Endothelial cell of umbilical vein (primary cell): Measurements from ENCODE around the gene PCYOX1L. TPM values are rescaled to one million over a fixed set of nuclear protein-coding genes. Genes with fewer than 3 reads are reported as not detected.

Experiments
- BruUV-seq: library from RNA; stranded (reverse); fragments of 400-500 nt; replicated peaks from 2 replicates; lab custom pipeline; 2021; lab: Mats Ljungman, UMichigan
- CTCF ChIA-PET: fragments of 300-600, 350-600 bp; sonication (Branson Sonifier 250); formaldehyde crosslinking; loops from one replicate; lab custom pipeline; 2021; ENCODE audit warnings: antibody characterized with exemption, inconsistent platforms; lab: Charles Lee
- POLR2A ChIA-PET: fragments of 300-600, 350-600 bp; sonication (Branson Sonifier 250); formaldehyde crosslinking; loops from one replicate; lab custom pipeline; 2021; ENCODE audit warnings: antibody characterized with exemption, inconsistent platforms; lab: Charles Lee
- DNase-seq: peaks from one replicate; pipeline ENCODE4 v3.0.0-alpha.2; 2011; ENCODE audit warnings: low read depth, low spot score
- FAIRE-seq: peaks from 2 replicates; lab custom pipeline; 2011; peaks lifted over from hg19 to GRCh38; lab: Jason Lieb, UNC
- H2AFZ ChIP-seq: 2 replicates; pipeline ENCODE4 v1.6.0; 2012; ENCODE audit warnings: low read depth, low read length, control low read depth, inconsistent platforms
- H3K27ac ChIP-seq: 2 replicates; pipeline ENCODE4 v1.5.1; 2011; ENCODE audit warnings: low read depth, mild to moderate bottlenecking, control low read depth, low read length, moderate library complexity; ENCODE audit not compliant: insufficient read depth
- H3K27me3 ChIP-seq, 2 experiments: 2 replicates each; pipeline versions ENCODE4 v1.6.0 to v1.6.1; 2011; ENCODE audit warnings: low read length in 2 of 2, mixed read lengths in 1 of 2; ENCODE audit not compliant: control insufficient read depth in 2 of 2, insufficient read depth in 2 of 2
- H3K36me3 ChIP-seq, 2 experiments: 2 replicates in 1 of 2; 3 replicates in 1 of 2; pipeline ENCODE4 v1.5.1; 2011; ENCODE audit warnings: low read length in 2 of 2, mild to moderate bottlenecking in 1 of 2, moderate library complexity in 1 of 2; ENCODE audit not compliant: control insufficient read depth in 2 of 2, insufficient read depth in 2 of 2; ENCODE audit errors: extremely low read depth in 1 of 2
- H3K4me1 ChIP-seq: 3 replicates; pipeline ENCODE4 v1.5.1; 2011; ENCODE audit warnings: mild to moderate bottlenecking, low read length; ENCODE audit not compliant: control insufficient read depth, insufficient read depth; ENCODE audit errors: extremely low read depth
- H3K4me2 ChIP-seq: 2 replicates; pipeline ENCODE4 v1.6.1; 2011; ENCODE audit warnings: low read length, control low read depth, mixed read lengths; ENCODE audit not compliant: insufficient read depth
- H3K4me3 ChIP-seq, 3 experiments: fragments of 200-600 bp in 1 of 3; sonication (generic), shearing (Covaris generic) in 1 of 3; replicated peaks in 1 of 3; 2 replicates each; pipeline ENCODE4 v1.5.1; 2011 to 2016; ENCODE audit warnings: control low read depth in 3 of 3, low read length in 3 of 3, mild to moderate bottlenecking in 2 of 3, inconsistent platforms in 1 of 3, low read depth in 1 of 3, moderate library complexity in 1 of 3; ENCODE audit not compliant: insufficient read depth in 1 of 3
- H3K79me2 ChIP-seq: 2 replicates; pipeline ENCODE4 v1.6.0; 2012; ENCODE audit warnings: low read length, inconsistent platforms; ENCODE audit not compliant: control insufficient read depth, insufficient read depth
- H3K9ac ChIP-seq: replicated peaks from 2 replicates; pipeline ENCODE3; 2011; ENCODE audit warnings: low read length, control low read depth; ENCODE audit not compliant: insufficient read depth; ENCODE audit errors: extremely low read depth
- H3K9me1 ChIP-seq: replicated peaks from 3 replicates; pipeline ENCODE4 v1.6.0; 2011; ENCODE audit warnings: mild to moderate bottlenecking, low read length; ENCODE audit not compliant: control insufficient read depth, insufficient read depth; ENCODE audit errors: extremely low read depth
- H3K9me3 ChIP-seq: replicated peaks from 2 replicates; pipeline ENCODE4 v1.5.1; 2012; ENCODE audit warnings: low read length, inconsistent platforms; ENCODE audit not compliant: control insufficient read depth, insufficient read depth
- H4K20me1 ChIP-seq: replicated peaks from 2 replicates; pipeline ENCODE3; 2011; ENCODE audit warnings: mild to moderate bottlenecking, low read length; ENCODE audit not compliant: control insufficient read depth, insufficient read depth; ENCODE audit errors: extremely low read depth
- EZH2 ChIP-seq: IDR thresholded peaks from 2 replicates; pipeline ENCODE4 v1.6.1; 2012; ENCODE audit warnings: borderline replicate concordance, low read depth, mild to moderate bottlenecking, moderate library complexity, low read length, inconsistent platforms; ENCODE audit not compliant: severe bottlenecking
- FOS ChIP-seq: IDR thresholded peaks from 2 replicates; pipeline ENCODE4 v1.6.1; 2011; ENCODE audit warnings: mild to moderate bottlenecking, low read length, moderate library complexity, borderline replicate concordance; ENCODE audit not compliant: insufficient read depth
- GATA2 ChIP-seq: IDR thresholded peaks from 2 replicates; pipeline ENCODE4 v1.7.0; 2011; ENCODE audit warnings: low read depth, mild to moderate bottlenecking, moderate library complexity, mixed read lengths, low read length; ENCODE audit not compliant: insufficient read length, insufficient read depth
- JUN ChIP-seq: IDR thresholded peaks from 2 replicates; pipeline ENCODE4 v1.6.1; 2011; ENCODE audit warnings: borderline replicate concordance, low read depth; ENCODE audit not compliant: insufficient read length, insufficient read depth
- MYC ChIP-seq: IDR thresholded peaks from one replicate; pipeline ENCODE4 v1.6.1; 2011; ENCODE audit warnings: mild to moderate bottlenecking, low read depth, low read length
- POLR2A ChIP-seq: IDR thresholded peaks from 2 replicates; pipeline ENCODE4 v1.6.1; 2012; ENCODE audit warnings: low read depth, mild to moderate bottlenecking, control low read depth, low read length
- POLR2AphosphoS5 ChIP-seq: IDR thresholded peaks from 2 replicates; pipeline ENCODE4 v1.6.1; 2012; ENCODE audit warnings: low read depth, mild to moderate bottlenecking, control low read depth, low read length, moderate library complexity; ENCODE audit not compliant: insufficient read depth
- dilution Hi-C: fragments of 300-500 bp; cut with MboI; formaldehyde crosslinking; loops from one replicate; pipeline ENCODE4 v1.15.0; 2019; ENCODE audit warnings: low sequenced_read_pairs; ENCODE audit not compliant: extremely low pct_ligation_motif_present
- intact Hi-C: fragments of 100-400 bp; cut with micrococcal nuclease; formaldehyde crosslinking; loops from one replicate; pipeline ENCODE4 v1.10.0; 2022
- polyA plus RNA-seq, 4 experiments: library from polyadenylated mRNA; depleted of rRNA in 3 of 4; stranded (reverse) in 3 of 4; unstranded in 1 of 4; fragments of >200 nt; gene quantifications; 2 replicates each; pipeline versions ENCODE4 v1.2.1 to v1.2.3, GENCODE V29; 2011 to 2012; ENCODE audit warnings: missing spikeins in 1 of 4
- total RNA-seq: library from RNA; stranded (reverse); gene quantifications from 2 replicates; pipeline ENCODE4 v1.2.3, GENCODE V29; 2021
- TF ChIP-seq, protein P1 (sequence below), 2 donors: IDR thresholded peaks; 1 replicate in 1 of 2; 2 replicates in 1 of 2; pipeline ENCODE4 v1.5.1; 2011; ENCODE audit warnings: low read length in 2 of 2, mild to moderate bottlenecking in 2 of 2, moderate library complexity in 2 of 2, control low read depth in 1 of 2, inconsistent platforms in 1 of 2, low read depth in 1 of 2; ENCODE audit not compliant: insufficient read depth in 1 of 2; ENCODE audit errors: extremely low read depth in 1 of 2
- TF ChIP-seq, protein P2 (sequence below): IDR thresholded peaks from 2 replicates; pipeline ENCODE4 v1.6.1; 2011; ENCODE audit not compliant: insufficient read depth, insufficient read length

Gene PCYOX1L
- total and polyA plus RNA-seq, 2 donors (not counting 3 experiments of a cell fraction or from before 2014, with no cell fraction given), result 23.3 to 28.1 TPM

DNA sequence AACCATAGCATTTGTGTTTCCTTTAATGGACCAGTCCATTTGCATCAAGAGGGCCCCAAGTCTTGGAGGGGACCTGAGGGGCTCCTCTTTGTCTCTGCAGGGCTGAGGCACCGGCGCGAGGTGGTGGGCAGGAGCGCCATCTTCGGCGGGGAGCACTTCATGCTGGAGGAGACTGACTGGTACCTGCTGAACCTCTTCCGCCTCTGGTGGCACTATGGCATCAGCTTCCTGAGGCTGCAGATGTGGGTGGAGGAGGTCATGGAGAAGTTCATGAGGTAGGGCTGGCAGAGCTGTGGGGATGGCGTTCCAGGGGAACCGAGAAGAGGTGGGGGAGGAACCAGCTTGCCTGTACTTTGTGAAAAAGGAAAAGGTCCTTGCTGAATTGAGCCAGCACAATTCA is 6.1 kb downstream of the PCYOX1L start:
- H3K9me1 ChIP-seq, result no peaks in the 10 kb centered on the region
- dilution Hi-C loops, result no loop called here
- H4K20me1 ChIP-seq, result no peaks in the 10 kb centered on the region
- no TSS peak for BruUV-seq
- no peaks in the 10 kb centered on the region for H3K27me3 ChIP-seq
- ChIA-PET CTCF (interaction anchor here (1.2 to 1.5 kb wide), 2 partner anchors 47 to 99 kb away, joined by 4 to 5 read pairs; no protein-coding TSS in a partner anchor), POLR2A (no interaction called here)
- no peaks in the 10 kb centered on the region for H3K4me1 ChIP-seq
- no peak overlapping the region for H3K9ac ChIP-seq
- no peaks in the 10 kb centered on the region for H3K9me3 ChIP-seq
- H3K36me3 ChIP-seq, result no peaks in the 10 kb centered on the region
- no peak for FAIRE-seq
- DNase-seq, result no peak
- no peak overlapping the region for H3K27ac ChIP-seq
- no peaks in the 10 kb centered on the region for H3K79me2 ChIP-seq
- H2AFZ ChIP-seq, result no peak overlapping the region
- no peak overlapping the region for H3K4me3 ChIP-seq
- H3K4me2 ChIP-seq, result no peak overlapping the region
- intact Hi-C loops, result no loop called here
- TF ChIP-seq MYC, result no peak
- TF ChIP-seq JUN, result no peak
- no peak for TF ChIP-seq POLR2A
- TF ChIP-seq EZH2, result no peak
- TF ChIP-seq FOS, result no peak
- no peak for TF ChIP-seq GATA2
- TF ChIP-seq POLR2AphosphoS5, result no peak
- TF ChIP-seq, protein P1, sequence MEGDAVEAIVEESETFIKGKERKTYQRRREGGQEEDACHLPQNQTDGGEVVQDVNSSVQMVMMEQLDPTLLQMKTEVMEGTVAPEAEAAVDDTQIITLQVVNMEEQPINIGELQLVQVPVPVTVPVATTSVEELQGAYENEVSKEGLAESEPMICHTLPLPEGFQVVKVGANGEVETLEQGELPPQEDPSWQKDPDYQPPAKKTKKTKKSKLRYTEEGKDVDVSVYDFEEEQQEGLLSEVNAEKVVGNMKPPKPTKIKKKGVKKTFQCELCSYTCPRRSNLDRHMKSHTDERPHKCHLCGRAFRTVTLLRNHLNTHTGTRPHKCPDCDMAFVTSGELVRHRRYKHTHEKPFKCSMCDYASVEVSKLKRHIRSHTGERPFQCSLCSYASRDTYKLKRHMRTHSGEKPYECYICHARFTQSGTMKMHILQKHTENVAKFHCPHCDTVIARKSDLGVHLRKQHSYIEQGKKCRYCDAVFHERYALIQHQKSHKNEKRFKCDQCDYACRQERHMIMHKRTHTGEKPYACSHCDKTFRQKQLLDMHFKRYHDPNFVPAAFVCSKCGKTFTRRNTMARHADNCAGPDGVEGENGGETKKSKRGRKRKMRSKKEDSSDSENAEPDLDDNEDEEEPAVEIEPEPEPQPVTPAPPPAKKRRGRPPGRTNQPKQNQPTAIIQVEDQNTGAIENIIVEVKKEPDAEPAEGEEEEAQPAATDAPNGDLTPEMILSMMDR (IDR thresholded peaks at IDR 0.05; ENCODE audit: extremely low read depth in 1 of 2, insufficient read depth in 1 of 2, low read depth in 1 of 2, low read length in 2 of 2), result no peak
- TF ChIP-seq, protein P2, sequence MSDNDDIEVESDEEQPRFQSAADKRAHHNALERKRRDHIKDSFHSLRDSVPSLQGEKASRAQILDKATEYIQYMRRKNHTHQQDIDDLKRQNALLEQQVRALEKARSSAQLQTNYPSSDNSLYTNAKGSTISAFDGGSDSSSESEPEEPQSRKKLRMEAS, result no peak
